NCI-H446 treated with DMSO at 0.1 percent for 48 hours (cell line): ENCODE data around the gene POFUT2.

Experiments used
- DNase-seq: peaks from one replicate; lab custom pipeline; 2025; lab: John Stamatoyannopoulos, UW

POFUT2 gene

GRCh38 chr21:45248301-45248892 lies 39.3 kb downstream of the POFUT2 start:
- no peak for DNase-seq

- DNase-seq: no peak
These were observed 41.0 kb downstream of the POFUT2 start for GRCh38 chr21:45246386-45247320.

GRCh38 chr21:45244799-45245340 lies 42.8 kb downstream of the POFUT2 start:
- DNase-seq: no peak

- DNase-seq: no peak
These were observed 44.1 kb downstream of the POFUT2 start for GRCh38 chr21:45243603-45244002.

- no peak for DNase-seq
These were observed 46.3 kb downstream of the POFUT2 start for GRCh38 chr21:45241357-45241756.

GRCh38 chr21:45237401-45237800 lies 50.3 kb downstream of the POFUT2 start:
- no peak for DNase-seq

- DNase-seq: no peak
These were observed 51.2 kb downstream of the POFUT2 start for GRCh38 chr21:45236481-45236880.

- DNase-seq: no peak
These were observed 52.2 kb downstream of the POFUT2 start for GRCh38 chr21:45235488-45235887.

GRCh38 chr21:45234965-45235364 lies 52.7 kb downstream of the POFUT2 start:
- no peak for DNase-seq

- no peak for DNase-seq
These were observed 53.6 kb downstream of the POFUT2 start for GRCh38 chr21:45234127-45234526.

- DNase-seq: no peak
These were observed 56.0 kb downstream of the POFUT2 start for GRCh38 chr21:45231705-45232104.

GRCh38 chr21:45228656-45229240 lies 58.9 kb downstream of the POFUT2 start:
- no peak for DNase-seq

GRCh38 chr21:45228171-45228641 lies 59.5 kb downstream of the POFUT2 start:
- DNase-seq: no peak

GRCh38 chr21:45227735-45228134 lies 60.0 kb downstream of the POFUT2 start:
- DNase-seq: no peak

- no peak for DNase-seq
These were observed 61.0 kb downstream of the POFUT2 start for GRCh38 chr21:45226540-45227326.

GRCh38 chr21:45225741-45226327 lies 61.9 kb downstream of the POFUT2 start:
- DNase-seq: no peak

- DNase-seq: no peak
These were observed 62.5 kb downstream of the POFUT2 start for GRCh38 chr21:45225041-45225740.

- no peak for DNase-seq
These were observed 63.3 kb downstream of the POFUT2 start for GRCh38 chr21:45224189-45224938.

GRCh38 chr21:45223236-45224185 lies 64.2 kb downstream of the POFUT2 start:
- DNase-seq: no peak
